ENCODE data around the gene COX4I1. TPM values are rescaled to one million over a fixed set of nuclear protein-coding genes. Genes with fewer than 3 reads are reported as not detected.

The COX4I1 gene
- total RNA-seq, 4 donors from 2014 or later, result 635 to 1,115 (median 865) TPM

DNA sequence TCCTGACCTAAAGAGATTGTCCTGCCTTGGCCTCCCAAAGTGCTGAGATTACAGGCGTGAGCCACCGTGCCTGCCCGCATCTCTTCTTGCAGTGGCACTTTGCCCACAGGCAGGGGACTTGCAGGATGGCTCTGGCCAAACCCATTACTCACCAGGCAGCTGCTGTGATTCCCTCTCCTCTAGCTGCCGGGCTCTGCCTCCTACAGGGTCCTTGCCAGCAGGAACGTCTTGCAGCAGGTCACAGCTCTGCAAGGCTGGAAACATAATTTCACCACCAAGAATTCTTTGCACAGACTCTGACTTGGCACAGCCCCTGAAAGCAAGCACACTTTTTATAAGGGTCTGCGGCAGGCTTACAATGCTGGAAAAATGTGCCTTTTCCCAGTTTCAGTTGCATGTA is 20.3 kb downstream of the COX4I1 start:
- in situ Hi-C loops (cut with MboI; ENCODE audit: low pct_ligation_motif_present in 1 of 4, low pct_unique_long_range_greater_than_20kb in 1 of 4, low sequenced_read_pairs in 3 of 4) (loop anchor here (5.0 to 25.0 kb wide), 7 partner anchors 165 to 705 kb away; partner anchors contain the start of gene FOXF1 (in 1 of the 4)), intact Hi-C loops (cut with DNase I; ENCODE audit: low total_unique reads) (loop anchor here (2.0 to 5.0 kb wide), 2 partner anchors 168 to 197 kb away; no protein-coding TSS in a partner anchor)
- TF ChIP-seq POLR2A (IDR thresholded peaks at IDR 0.05) (no peak), EP300 (IDR thresholded peaks at IDR 0.05; ENCODE audit: low read depth) (no peak), POLR2AphosphoS5 (IDR thresholded peaks at IDR 0.05) (no peak)
- TF ChIP-seq, protein P1, sequence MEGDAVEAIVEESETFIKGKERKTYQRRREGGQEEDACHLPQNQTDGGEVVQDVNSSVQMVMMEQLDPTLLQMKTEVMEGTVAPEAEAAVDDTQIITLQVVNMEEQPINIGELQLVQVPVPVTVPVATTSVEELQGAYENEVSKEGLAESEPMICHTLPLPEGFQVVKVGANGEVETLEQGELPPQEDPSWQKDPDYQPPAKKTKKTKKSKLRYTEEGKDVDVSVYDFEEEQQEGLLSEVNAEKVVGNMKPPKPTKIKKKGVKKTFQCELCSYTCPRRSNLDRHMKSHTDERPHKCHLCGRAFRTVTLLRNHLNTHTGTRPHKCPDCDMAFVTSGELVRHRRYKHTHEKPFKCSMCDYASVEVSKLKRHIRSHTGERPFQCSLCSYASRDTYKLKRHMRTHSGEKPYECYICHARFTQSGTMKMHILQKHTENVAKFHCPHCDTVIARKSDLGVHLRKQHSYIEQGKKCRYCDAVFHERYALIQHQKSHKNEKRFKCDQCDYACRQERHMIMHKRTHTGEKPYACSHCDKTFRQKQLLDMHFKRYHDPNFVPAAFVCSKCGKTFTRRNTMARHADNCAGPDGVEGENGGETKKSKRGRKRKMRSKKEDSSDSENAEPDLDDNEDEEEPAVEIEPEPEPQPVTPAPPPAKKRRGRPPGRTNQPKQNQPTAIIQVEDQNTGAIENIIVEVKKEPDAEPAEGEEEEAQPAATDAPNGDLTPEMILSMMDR (IDR thresholded peaks at IDR 0.05), result no peak
- Histone ChIP-seq H3K4me1 (peaks cover 0 to 12% (median 4%) of the 10 kb centered on the region in 4 donors), H3K4me3 (no peak overlapping the region), H3K27ac (no peak overlapping the region), H3K27me3 (peaks cover 6% of the 10 kb centered on the region), H3K9me3 (no peaks in the 10 kb centered on the region), H3K36me3 (no peaks in the 10 kb centered on the region)
- WGBS, 2 donors (ENCODE audit: low coverage in 1 of 2), result 70% methylated on average over 6 of the region's 6 CpGs; no CpG with 5 or more reads in 1 of the 2 donors
- DNase-seq, result no peak

GRCh38 chr16:85820604-85821372 is 21.3 kb downstream of the COX4I1 start:
- Histone ChIP-seq H3K4me1 (peaks cover 0 to 12% (median 4%) of the 10 kb centered on the region in 4 donors), H3K27ac (no peak overlapping the region), H3K36me3 (no peaks in the 10 kb centered on the region), H3K9me3 (no peaks in the 10 kb centered on the region), H3K4me3 (no peak overlapping the region), H3K27me3 (peaks cover 6% of the 10 kb centered on the region)
- no peak for DNase-seq
- intact Hi-C loops (cut with DNase I; ENCODE audit: low total_unique reads), result loop anchor here (2.0 to 5.0 kb wide), 2 partner anchors 167 to 196 kb away; no protein-coding TSS in a partner anchor
- WGBS, 2 donors (ENCODE audit: low coverage in 1 of 2), result 64 to 81% methylated on average over 8 to 22 of the region's 22 CpGs
- no peak for TF ChIP-seq EP300 (IDR thresholded peaks at IDR 0.05; ENCODE audit: low read depth)
- TF ChIP-seq POLR2A (IDR thresholded peaks at IDR 0.05), result no peak
- TF ChIP-seq POLR2AphosphoS5 (IDR thresholded peaks at IDR 0.05), result no peak
- TF ChIP-seq, protein P1 (IDR thresholded peaks at IDR 0.05), result no peak
- in situ Hi-C loops (cut with MboI; ENCODE audit: low pct_ligation_motif_present in 1 of 4, low pct_unique_long_range_greater_than_20kb in 1 of 4, low sequenced_read_pairs in 3 of 4), result loop anchor here (5.0 to 25.0 kb wide), 7 partner anchors 164 to 704 kb away; partner anchors contain the start of gene FOXF1 (in 1 of the 4)

GRCh38 chr16:85821390-85822135 is 22.1 kb downstream of the COX4I1 start:
- no peaks in the 10 kb centered on the region for H3K9me3 ChIP-seq
- H3K27ac ChIP-seq, result peak overlapping the region in 2 of 4 donors; percentile 29 to 31
- intact Hi-C loops (cut with DNase I; ENCODE audit: low total_unique reads), result loop anchor here (2.0 to 5.0 kb wide), 2 partner anchors 166 to 195 kb away; no protein-coding TSS in a partner anchor
- in situ Hi-C loops (cut with MboI; ENCODE audit: low pct_ligation_motif_present in 1 of 4, low pct_unique_long_range_greater_than_20kb in 1 of 4, low sequenced_read_pairs in 3 of 4), result loop anchor here (5.0 to 25.0 kb wide), 7 partner anchors 163 to 703 kb away; partner anchors contain the start of gene FOXF1 (in 1 of the 4)
- peaks cover 0 to 12% (median 4%) of the 10 kb centered on the region in 4 donors for H3K4me1 ChIP-seq
- peak; percentile 81 for DNase-seq
- 9 to 13% methylated on average over 7 to 27 of the region's 27 CpGs for WGBS, 2 donors (ENCODE audit: low coverage in 1 of 2)
- H3K27me3 ChIP-seq, result peaks cover 6% of the 10 kb centered on the region
- TF ChIP-seq, protein P1 (IDR thresholded peaks at IDR 0.05), result peak; percentile 95 to 99 (median 98)
- no peak for TF ChIP-seq POLR2A (IDR thresholded peaks at IDR 0.05)
- H3K4me3 ChIP-seq, result no peak overlapping the region
- no peaks in the 10 kb centered on the region for H3K36me3 ChIP-seq

DNA sequence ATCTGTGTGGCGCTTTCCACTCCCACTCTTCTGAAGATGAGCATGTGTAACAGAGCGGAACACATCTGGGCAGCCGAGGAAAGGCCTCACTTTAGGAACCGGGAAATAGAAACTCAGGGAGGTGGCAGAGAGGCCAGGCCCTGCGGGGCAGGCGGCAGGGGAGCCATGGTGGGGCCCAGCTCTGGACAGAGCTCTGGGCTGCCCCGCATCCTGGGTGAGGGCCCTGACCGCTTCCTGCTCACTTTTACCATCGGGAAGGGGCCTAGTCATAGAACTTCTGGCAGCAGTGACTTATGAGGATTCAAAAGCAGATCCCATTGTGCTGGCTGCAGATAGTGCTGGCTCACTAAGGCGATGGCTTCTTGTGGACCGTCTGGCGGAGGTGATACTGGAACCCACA is 22.6 kb downstream of the COX4I1 start:
- TF ChIP-seq, protein P1 (IDR thresholded peaks at IDR 0.05), result no peak
- TF ChIP-seq POLR2AphosphoS5 (IDR thresholded peaks at IDR 0.05) (no peak), POLR2A (IDR thresholded peaks at IDR 0.05) (no peak), EP300 (IDR thresholded peaks at IDR 0.05; ENCODE audit: low read depth) (no peak)
- peak overlapping the region in 2 of 4 donors; percentile 29 to 31 for H3K27ac ChIP-seq
- peaks cover 6% of the 10 kb centered on the region for H3K27me3 ChIP-seq
- intact Hi-C loops (cut with DNase I; ENCODE audit: low total_unique reads), result loop anchor here (5.0 kb wide), 1 partner anchor 165 kb away; no protein-coding TSS in a partner anchor
- in situ Hi-C loops (cut with MboI; ENCODE audit: low pct_ligation_motif_present in 1 of 4, low pct_unique_long_range_greater_than_20kb in 1 of 4, low sequenced_read_pairs in 3 of 4), result loop anchor here (5.0 to 25.0 kb wide), 7 partner anchors 163 to 703 kb away; partner anchors contain the start of gene FOXF1 (in 1 of the 4)
- H3K9me3 ChIP-seq, result no peaks in the 10 kb centered on the region
- no peak overlapping the region for H3K4me3 ChIP-seq
- 80 to 96% methylated on average over 2 to 12 of the region's 12 CpGs for WGBS, 2 donors (ENCODE audit: low coverage in 1 of 2)
- H3K36me3 ChIP-seq, result no peaks in the 10 kb centered on the region
- DNase-seq, result no peak
- H3K4me1 ChIP-seq, result peaks cover 0 to 12% (median 4%) of the 10 kb centered on the region in 4 donors
